GM18951 (cell line): Measurements from ENCODE around the gene TMEM79.
"Not testable (repeated sequence)": the region's sequence is repeated elsewhere in the genome, so short reads cannot be mapped to it uniquely, and the experiment has no call there.

Experiments
- POLR2A ChIP-seq: IDR thresholded peaks from 4 replicates; pipeline ENCODE4 v1.6.1; 2011; ENCODE audit warnings: mild to moderate bottlenecking; ENCODE audit not compliant: insufficient read length, insufficient read depth; ENCODE audit errors: extremely low read depth
- in situ Hi-C: fragments of 300-500 bp; cut with MboI; formaldehyde crosslinking; loops from one replicate; pipeline ENCODE4 v1.12.0; 2022; ENCODE audit warnings: low sequenced_read_pairs, mixed read lengths, inconsistent platforms; ENCODE audit not compliant: unreplicated experiment

Gene TMEM79

DNA sequence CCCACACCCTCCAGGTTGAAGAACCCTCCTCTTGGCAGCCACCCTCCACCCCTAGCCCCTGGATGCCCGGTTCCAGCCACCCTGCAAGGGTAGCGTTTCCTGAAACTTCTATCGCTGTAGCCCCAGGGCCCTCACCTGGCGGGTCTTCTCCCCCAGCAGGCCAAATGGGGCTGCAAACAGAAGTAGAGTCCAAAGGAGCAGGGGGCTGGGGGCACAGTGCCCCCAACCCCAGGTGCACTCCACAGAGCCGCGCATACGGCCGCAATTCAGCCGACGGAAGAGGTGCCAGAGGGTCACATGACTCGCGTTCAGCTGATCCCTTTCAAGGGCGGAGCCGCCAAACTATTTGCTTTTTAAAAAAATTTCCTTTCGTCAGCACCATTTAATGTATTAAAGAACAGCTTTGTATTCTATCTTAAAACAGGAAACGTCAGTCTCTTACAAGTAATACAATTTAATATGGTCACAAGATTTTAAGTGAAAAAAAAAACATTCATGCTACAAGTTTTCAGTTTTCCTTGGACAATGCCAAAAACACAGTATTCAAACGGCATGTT, 11.3 kb downstream of the TMEM79 start, which contains the start of gene GLMP:
GLMP (minus strand) TSS at position 289 of the 557 bp plus-strand sequence; CDS start at position 255, 34 bp downstream.
- in situ Hi-C loops = no loop called here
- TF ChIP-seq POLR2A = peak; percentile 66

DNA sequence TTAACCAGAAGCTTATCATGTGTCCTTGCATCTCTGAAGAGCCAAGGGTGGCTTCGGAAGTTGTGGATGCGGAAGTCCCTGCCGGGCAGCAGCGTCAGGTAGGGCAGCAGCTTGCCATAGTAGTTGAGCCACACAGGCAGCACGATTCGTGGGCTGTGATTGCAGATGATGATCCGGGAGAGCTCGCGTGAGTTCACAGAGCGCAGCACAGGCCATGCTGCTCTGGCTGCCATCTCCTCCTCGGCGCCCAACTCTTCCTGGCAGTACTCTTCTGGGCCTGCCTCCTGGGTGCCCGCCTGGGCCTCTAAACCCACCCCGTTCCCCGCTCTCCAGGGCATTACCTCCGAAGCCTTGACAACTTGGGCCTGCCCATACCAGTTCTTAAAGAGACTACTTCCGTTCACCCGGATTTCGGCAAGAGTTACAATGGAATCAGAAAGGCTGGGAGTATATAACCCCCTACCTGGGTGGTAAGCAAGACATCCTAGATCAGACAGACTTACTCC, 14.8 kb downstream of the TMEM79 start, which contains the start of gene VHLL:
VHLL (minus strand) TSS at position 456 of the 506 bp plus-strand sequence; CDS start at position 338, 118 bp downstream.
- no peak for TF ChIP-seq POLR2A
- in situ Hi-C loops = no loop called here

DNA sequence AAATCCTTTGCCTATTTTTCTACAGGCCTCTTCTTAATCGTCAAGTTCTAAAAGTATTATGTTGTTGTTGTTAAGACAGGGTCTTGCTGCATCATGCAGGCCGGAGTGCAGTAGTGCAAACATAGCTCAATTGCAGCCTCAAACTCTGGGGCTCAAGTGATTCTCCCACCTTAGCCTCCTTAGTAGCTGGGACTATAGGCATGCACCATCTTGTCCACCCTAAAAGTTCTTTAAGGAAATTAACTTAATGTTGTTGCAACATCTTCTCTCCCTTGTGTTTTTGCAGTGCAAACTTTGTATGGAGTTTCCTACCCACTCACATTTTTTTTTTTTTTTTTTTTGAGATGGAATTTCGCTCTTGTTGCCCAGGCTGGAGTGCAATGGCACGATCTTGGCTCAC, 19.1 kb downstream of the TMEM79 start:
- in situ Hi-C loops = no loop called here
- no peak for TF ChIP-seq POLR2A

DNA sequence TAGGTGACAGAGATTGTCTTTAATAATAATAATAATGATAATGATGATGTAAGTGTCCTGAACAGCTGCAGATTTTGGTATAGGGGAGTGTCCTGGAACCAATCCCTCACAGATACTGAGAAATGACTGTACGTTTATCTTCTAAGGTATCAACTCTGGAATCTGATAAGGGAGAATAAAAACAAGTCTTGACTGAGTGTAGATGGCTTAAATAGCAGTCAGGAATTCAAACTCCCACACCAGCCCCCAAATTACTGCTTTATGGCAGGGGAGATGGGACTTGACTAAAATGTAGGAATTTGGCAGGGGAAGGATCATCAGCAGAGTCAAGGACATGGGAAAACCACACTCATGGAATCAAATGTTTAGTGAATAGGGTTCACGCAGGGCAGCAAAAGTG, 21.1 kb downstream of the TMEM79 start:
- no peak for TF ChIP-seq POLR2A
- in situ Hi-C loops = no loop called here

DNA sequence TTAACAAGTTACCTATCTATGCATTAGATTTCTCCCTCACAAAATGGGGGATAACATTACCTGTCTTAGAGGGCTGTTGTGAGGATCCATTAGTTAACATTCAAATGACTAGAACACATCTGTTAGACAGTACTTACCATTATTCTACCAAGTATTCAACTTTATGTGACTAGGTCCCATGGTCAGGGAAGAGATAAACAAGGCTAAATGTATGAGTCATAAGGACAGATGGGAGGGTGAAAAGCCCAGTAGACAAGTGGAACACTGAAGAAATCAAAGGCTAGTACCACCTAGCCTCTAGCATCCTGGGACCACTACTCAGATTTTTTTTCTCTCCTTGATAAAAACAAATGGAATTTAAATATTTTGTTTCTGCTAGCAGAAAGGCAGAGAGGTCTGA, 24.0 kb downstream of the TMEM79 start:
- no peak for TF ChIP-seq POLR2A

DNA sequence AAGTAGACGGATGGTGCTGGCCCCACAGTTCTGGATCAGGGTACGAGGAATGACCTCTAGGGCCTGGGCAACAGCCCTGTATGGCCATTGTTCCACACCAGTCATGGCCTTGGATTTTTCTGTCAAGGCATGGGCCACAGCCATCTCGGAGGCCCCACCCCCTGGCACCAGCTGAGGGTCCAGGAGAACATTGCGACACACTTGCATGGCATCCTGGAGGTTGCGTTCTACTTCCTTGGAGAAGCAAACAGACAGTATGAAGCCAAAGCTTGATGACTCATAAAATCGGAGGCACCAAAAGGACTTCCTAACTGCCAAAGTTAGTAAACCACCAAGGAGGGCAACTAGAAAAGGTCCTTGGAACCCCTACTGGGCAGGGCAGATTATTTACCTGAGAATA, 26.8 kb downstream of the TMEM79 start:
- in situ Hi-C loops = loop anchor here (10.0 kb wide), 1 partner anchor 216 kb away; no protein-coding TSS in a partner anchor
- no peak for TF ChIP-seq POLR2A

More for the DNA sequence above, 24.0 kb downstream of the TMEM79 start:
- in situ Hi-C loops = no loop called here

DNA sequence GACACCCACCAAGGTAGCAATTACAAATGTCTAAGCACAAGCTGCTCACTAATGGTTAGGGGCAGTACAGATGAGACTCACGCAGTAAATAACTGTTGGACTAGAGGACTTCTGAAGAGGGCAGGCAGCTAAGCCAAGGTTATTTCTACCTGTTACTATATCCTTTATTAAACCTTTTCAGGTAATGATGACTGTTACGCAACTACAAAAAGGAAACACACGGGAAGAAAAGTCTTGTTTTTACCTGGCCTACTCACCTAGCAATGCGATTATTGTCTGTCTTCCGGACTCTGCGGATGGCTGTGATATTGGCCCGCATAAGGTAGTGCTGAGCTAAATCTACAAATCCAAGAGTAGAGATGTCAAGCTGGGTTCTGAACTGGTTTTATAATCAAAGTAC, 32.8 kb downstream of the TMEM79 start:
- TF ChIP-seq POLR2A = no peak
- in situ Hi-C loops = loop anchor here (10.0 kb wide), 1 partner anchor 222 kb away; no protein-coding TSS in a partner anchor

DNA sequence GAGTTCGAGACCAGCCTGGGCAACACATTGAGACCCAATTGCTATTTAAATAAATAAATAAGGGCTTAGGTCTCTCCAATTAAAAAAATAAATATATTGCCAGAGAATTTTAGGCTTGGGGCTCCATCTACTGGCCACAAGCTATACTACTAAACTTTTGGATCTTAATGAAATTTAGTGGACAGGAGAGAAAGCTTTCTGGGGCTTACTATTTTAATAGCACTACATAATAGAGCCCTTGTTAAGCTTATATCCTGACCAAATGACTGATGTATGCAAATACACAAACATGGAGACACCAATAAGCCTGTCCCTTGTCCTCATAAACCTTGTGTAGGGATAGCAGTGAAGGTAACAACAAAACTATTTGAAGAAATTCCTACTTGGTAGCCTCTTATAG, 35.5 kb downstream of the TMEM79 start:
- in situ Hi-C loops = loop anchor here (10.0 kb wide), 1 partner anchor 225 kb away; no protein-coding TSS in a partner anchor
- no peak for TF ChIP-seq POLR2A

DNA sequence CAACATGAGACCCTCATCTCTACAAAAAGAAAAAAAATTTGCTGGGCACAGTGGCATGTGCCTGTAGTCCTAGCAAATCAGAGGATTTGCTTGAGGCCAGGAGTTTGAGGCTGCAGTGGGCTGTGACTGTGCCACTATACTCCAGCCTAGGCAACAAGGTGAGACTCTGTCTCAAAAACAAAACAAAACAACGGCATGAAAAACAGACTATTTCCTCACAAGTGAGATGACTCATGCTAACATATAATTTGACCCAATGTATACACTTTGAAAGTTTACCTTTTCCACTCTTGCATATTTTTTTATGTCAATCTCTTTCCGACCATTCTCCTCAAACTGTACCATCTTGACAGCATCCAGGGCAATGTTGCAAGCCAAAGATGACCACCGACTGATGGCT, 36.4 kb downstream of the TMEM79 start:
- in situ Hi-C loops = no loop called here
- no peak for TF ChIP-seq POLR2A

DNA sequence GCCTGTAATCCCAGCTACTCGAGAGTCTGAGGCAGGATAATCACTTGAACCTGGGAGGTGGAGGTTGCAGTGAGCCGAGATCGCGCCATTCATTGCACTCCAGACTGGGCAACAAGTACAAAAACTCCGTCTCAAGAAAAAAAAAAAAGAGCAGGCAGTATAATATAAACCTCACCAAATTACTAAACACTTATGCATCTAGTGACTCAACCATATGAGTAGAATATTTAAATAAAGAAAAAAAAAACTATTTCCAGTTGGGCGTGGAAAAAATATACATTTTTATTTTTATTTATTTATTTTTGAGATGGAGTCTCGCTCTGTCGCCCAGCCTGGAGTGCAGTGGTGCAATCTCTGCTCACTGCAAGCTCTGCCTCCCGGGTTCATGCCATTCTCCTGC, 39.1 kb downstream of the TMEM79 start:
- in situ Hi-C loops = not testable (repeated sequence)

DNA sequence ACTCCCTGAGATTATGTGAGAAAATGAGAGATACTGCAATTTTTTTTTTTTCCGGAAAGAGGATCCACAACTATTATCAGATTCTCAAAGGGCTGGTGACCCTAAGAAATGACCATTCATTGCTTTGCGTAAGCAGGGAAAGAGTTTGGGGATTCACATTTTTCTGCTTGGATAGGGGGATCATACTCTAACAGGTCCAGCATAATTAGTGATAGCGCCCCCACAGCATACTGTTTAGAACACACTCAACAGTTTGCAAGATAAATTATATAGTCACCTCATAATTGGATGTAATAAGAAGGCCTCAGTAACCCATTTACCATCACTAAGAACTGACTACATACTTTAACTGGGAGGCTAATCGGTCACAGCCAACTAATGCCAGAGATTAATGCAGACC, 52.1 kb downstream of the TMEM79 start:
- in situ Hi-C loops = loop anchor here (10.0 kb wide), 1 partner anchor 201 kb away; no protein-coding TSS in a partner anchor
- no peak for TF ChIP-seq POLR2A

DNA sequence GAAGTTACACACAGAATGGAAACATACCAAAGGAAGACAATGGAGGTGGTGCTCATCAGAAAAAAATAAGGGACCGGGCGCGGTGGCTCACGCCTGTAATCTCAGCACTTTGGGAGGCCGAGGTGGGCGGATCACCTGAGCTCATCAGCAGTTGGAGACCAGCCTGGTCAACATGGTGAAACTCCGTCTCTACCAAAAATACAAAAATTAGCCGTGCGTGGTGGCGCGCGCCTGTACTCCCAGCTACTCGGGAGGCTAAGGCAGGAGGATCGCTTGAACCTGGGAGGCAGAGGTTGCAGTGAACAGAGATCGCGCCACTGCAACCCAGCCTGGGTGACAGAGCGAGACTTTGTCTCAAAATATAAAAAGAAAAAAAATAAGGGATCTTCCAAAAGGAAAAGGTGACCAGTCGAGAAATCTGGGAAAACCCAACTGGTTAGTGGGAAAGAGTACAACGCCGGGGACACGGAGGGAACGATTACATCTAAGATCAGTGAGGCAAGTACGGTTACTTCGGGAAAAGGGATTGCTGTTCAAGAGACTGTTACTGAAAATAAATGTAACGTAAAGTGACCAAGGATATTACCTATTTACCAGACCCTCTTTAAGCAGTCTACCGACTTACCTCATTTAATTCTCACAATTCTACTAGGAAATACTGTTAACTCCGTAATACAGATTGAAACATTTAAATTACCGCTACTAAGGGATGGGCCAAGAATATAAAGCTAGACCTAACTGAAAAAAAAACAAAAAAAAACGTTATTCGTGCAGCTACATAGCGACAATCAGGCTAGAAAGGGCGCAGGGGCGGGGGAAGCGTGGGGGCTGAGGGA, 53.1 kb downstream of the TMEM79 start:
- no peak for TF ChIP-seq POLR2A
- in situ Hi-C loops = loop anchor here (10.0 kb wide), 1 partner anchor 202 kb away; no protein-coding TSS in a partner anchor

DNA sequence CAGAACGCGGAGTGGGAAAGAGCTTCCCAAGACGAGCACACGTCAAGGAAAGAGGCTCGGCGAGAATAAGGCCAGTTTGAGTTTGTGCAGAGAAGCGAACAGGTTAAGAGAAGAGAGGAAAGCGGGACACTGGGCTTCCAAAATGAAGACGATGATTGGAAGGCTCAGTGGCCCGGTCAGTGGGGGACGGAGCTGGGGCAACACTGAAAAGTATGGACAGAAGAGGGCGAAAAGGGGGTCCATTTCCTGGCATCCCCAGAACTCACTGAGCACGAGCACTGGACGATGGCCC, 53.7 kb downstream of the TMEM79 start:
- in situ Hi-C loops = loop anchor here (10.0 kb wide), 1 partner anchor 203 kb away; no protein-coding TSS in a partner anchor

More for the DNA sequence above, 53.7 kb downstream of the TMEM79 start:
- TF ChIP-seq POLR2A = no peak
